HG03575 (cell line): ENCODE measurements around the gene ANO7.

Source experiments
- ATAC-seq: cut with Tn5 transposase; IDR thresholded peaks from one replicate; pipeline ENCODE4 v1.9.1; 2021; ENCODE audit not compliant: unreplicated experiment, insufficient number of reproducible peaks, low FRiP score; ENCODE audit errors: extremely low read depth

The ANO7 gene

GRCh38 chr2:241235859-241236593, 47.5 kb downstream of the ANO7 start:
- no peak for ATAC-seq

GRCh38 chr2:241237047-241237446, 48.6 kb downstream of the ANO7 start:
- ATAC-seq: no peak

- ATAC-seq: no peak
Measured at GRCh38 chr2:241237949-241238371, 49.5 kb downstream of the ANO7 start.

- ATAC-seq: no peak
Measured at GRCh38 chr2:241238693-241239198, 50.3 kb downstream of the ANO7 start.

- no peak for ATAC-seq
Measured at GRCh38 chr2:241239552-241240202, 51.2 kb downstream of the ANO7 start.

GRCh38 chr2:241240320-241241004, 52.0 kb downstream of the ANO7 start:
- ATAC-seq: no peak

- ATAC-seq: no peak
Measured at GRCh38 chr2:241241669-241242068, 53.2 kb downstream of the ANO7 start.

- no peak for ATAC-seq
Measured at GRCh38 chr2:241242306-241242705, 53.8 kb downstream of the ANO7 start.

GRCh38 chr2:241244368-241244767, 55.9 kb downstream of the ANO7 start:
- ATAC-seq: no peak

- ATAC-seq: no peak
Measured at GRCh38 chr2:241248289-241248688, 59.8 kb downstream of the ANO7 start.

- no peak for ATAC-seq
Measured at GRCh38 chr2:241248897-241249296, 60.4 kb downstream of the ANO7 start.

- ATAC-seq: no peak
Measured at GRCh38 chr2:241249654-241250053, 61.2 kb downstream of the ANO7 start.

- ATAC-seq: no peak
Measured at GRCh38 chr2:241252778-241253475, 64.5 kb downstream of the ANO7 start.

- ATAC-seq: no peak
Measured at GRCh38 chr2:241254904-241255351, 66.5 kb downstream of the ANO7 start.

- ATAC-seq: no peak
Measured at GRCh38 chr2:241255542-241256167, 67.2 kb downstream of the ANO7 start.

- no peak for ATAC-seq
Measured at GRCh38 chr2:241256168-241256545, 67.7 kb downstream of the ANO7 start.

GRCh38 chr2:241257419-241258032, 69.0 kb downstream of the ANO7 start:
- ATAC-seq: no peak

GRCh38 chr2:241258505-241259280, 70.2 kb downstream of the ANO7 start:
- no peak for ATAC-seq
